HepG2 (cell line): ENCODE measurements around the gene GLB1L. TPM values are rescaled to one million over a fixed set of nuclear protein-coding genes. Genes with fewer than 3 reads are reported as not detected.

Experiments
- ARNTL ChIP-seq: sonication (generic); formaldehyde crosslinking; IDR thresholded peaks from 2 replicates; pipeline ENCODE4 v1.4.0; 2020; ENCODE audit warnings: mild to moderate bottlenecking, missing genetic modification reagents
- EED ChIP-seq: sonication (generic); formaldehyde crosslinking; IDR thresholded peaks from 2 replicates; pipeline ENCODE4 v1.5.0; 2020; ENCODE audit warnings: mild to moderate bottlenecking, missing genetic modification reagents
- HES4 ChIP-seq: sonication (generic); formaldehyde crosslinking; IDR thresholded peaks from 2 replicates; pipeline ENCODE4 v1.9.0; 2021; ENCODE audit warnings: mild to moderate bottlenecking, missing genetic modification reagents, borderline replicate concordance
- KMT2B ChIP-seq: IDR thresholded peaks from 2 replicates; pipeline ENCODE4 v1.6.1; 2016; ENCODE audit warnings: missing genetic modification reagents, missing compliant biosample characterization
- MAZ ChIP-seq, 2 experiments: sonication (generic) in 1 of 2; formaldehyde crosslinking in 1 of 2; IDR thresholded peaks; 2 replicates each; pipeline versions ENCODE4 v1.5.0 to v1.6.1; 2012 to 2020; ENCODE audit warnings: low read depth in 2 of 2, mild to moderate bottlenecking in 2 of 2, borderline replicate concordance in 1 of 2, improper control_type of control experiment in 1 of 2, low read length in 1 of 2, missing genetic modification reagents in 1 of 2, moderate library complexity in 1 of 2
- MTF1 ChIP-seq: sonication (generic); formaldehyde crosslinking; IDR thresholded peaks from 2 replicates; pipeline ENCODE4 v1.5.0; 2020; ENCODE audit warnings: missing genetic modification reagents
- NFIB ChIP-seq: sonication (generic); formaldehyde crosslinking; IDR thresholded peaks from 2 replicates; pipeline ENCODE4 v1.9.0; 2021; ENCODE audit warnings: missing genetic modification reagents, mild to moderate bottlenecking, borderline replicate concordance
- NFIC ChIP-seq: IDR thresholded peaks from 2 replicates; pipeline ENCODE4 v1.6.1; 2012; ENCODE audit warnings: mild to moderate bottlenecking, low read length, inconsistent platforms
- XBP1 ChIP-seq: sonication (generic); formaldehyde crosslinking; IDR thresholded peaks from 2 replicates; pipeline ENCODE4 v1.5.0; 2020; ENCODE audit warnings: missing genetic modification reagents
- ZNF383 ChIP-seq: sonication (generic); formaldehyde crosslinking; IDR thresholded peaks from 2 replicates; pipeline ENCODE4 v1.4.0; 2020; ENCODE audit warnings: missing genetic modification reagents, mild to moderate bottlenecking, borderline replicate concordance
- ZSCAN12 ChIP-seq: sonication (generic); formaldehyde crosslinking; IDR thresholded peaks from 2 replicates; pipeline ENCODE4 v1.9.0; 2021; ENCODE audit warnings: mild to moderate bottlenecking, missing genetic modification reagents
- polyA plus RNA-seq, 8 experiments: library from polyadenylated mRNA; depleted of rRNA in 3 of 8; stranded (reverse) in 7 of 8; unstranded in 1 of 8; fragments of >200 nt; fragmentation: Illumina TruSeq in 4 of 8; extraction: Trizol in 4 of 8; gene quantifications; 2 replicates each; pipeline versions ENCODE4 v1.2.1 to v1.2.3, GENCODE V29; 2011 to 2016; ENCODE audit warnings: low read depth in 4 of 8, missing spikeins in 1 of 8, mixed read lengths in 1 of 8; ENCODE audit not compliant: insufficient read depth in 1 of 8
- total RNA-seq, 5 experiments: library from RNA; depleted of rRNA; stranded (reverse); fragments of >200 nt; fragmentation: Illumina TruSeq; extraction: Trizol; gene quantifications; 2 replicates each; pipeline ENCODE4 v1.2.3, GENCODE V29; 2016; ENCODE audit warnings: low read depth in 1 of 5
- TF ChIP-seq, protein P1 (sequence below): fragments of 450-650 bp; IDR thresholded peaks from 2 replicates; pipeline ENCODE4 v1.6.1; 2016
- TF ChIP-seq, protein P2 (sequence below): sonication (generic); formaldehyde crosslinking; IDR thresholded peaks from 2 replicates; pipeline ENCODE4 v1.4.0; 2020; ENCODE audit warnings: missing genetic modification reagents
- TF ChIP-seq, protein P3 (sequence below): sonication (generic); formaldehyde crosslinking; IDR thresholded peaks from 2 replicates; pipeline ENCODE4 v1.8.0; 2022; ENCODE audit warnings: low read depth, missing genetic modification reagents
- TF ChIP-seq, protein P4 (sequence below): sonication (generic); formaldehyde crosslinking; IDR thresholded peaks from 2 replicates; pipeline ENCODE4 v1.4.0; 2020; ENCODE audit warnings: missing genetic modification reagents

Gene GLB1L
- total and polyA plus RNA-seq, 2 of the 13 experiments (the other 11 are each of a cell fraction or from before 2014, with no cell fraction given), result 6.8 to 7.3 TPM

DNA sequence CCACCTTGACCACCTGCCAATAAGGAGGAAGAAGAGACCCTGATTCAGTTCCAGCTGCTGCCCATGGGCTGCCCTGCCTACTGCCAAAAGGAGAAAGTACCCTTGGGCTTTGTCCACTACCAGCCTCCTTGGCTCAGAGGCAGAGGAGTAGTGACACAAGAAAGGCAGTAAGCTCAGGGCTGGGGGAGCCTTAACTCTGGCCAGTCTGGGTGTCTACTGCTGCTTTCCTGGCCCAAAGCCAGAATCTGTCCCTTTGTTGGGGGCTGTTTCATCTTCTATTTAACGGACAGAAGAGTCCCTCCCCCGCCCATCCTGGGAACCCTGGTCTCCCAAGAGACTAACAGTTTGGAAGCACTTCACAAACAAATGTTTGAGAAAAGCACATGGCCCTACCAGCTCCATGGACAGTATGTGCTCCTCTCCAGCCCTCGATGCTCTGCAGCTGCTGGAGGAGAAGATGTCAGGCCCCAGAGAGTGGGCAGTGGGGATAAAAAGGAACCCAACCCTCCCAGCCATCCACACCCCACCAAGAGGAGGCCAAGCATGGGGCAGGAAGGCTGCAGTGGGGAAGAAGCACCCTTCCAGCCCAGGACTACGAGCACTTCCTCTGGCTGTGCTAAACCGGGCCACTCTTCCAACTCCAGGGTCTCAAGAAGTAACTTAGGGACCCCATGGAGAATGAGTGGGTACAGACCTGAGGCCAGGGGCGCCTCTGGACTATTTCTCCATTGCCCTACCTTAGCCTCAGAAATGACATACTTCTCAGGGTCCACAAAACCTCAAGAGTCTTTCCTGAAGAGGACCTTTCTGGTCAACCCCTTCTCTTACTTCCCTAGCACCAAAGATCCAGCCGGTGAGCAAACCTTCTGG, 17.0 kb downstream of the GLB1L start (continued):
- TF ChIP-seq ZSCAN12 (CRISPR knock-in tag) (no peak), XBP1 (no peak), NFIC (no peak), ZNF383 (CRISPR knock-in tag) (0 out of 2 replicates have a peak, but pooled peaks have one; percentile 22), HES4 (no peak; the same call in 1 of the 2 replicates), EED (0 out of 2 replicates have a peak, but pooled peaks have one; percentile 3), MTF1 (no peak), KMT2B (CRISPR knock-in tag) (0 out of 2 replicates have a peak, but pooled peaks have one; percentile 38), ARNTL (CRISPR knock-in tag) (0 out of 2 replicates have a peak, but pooled peaks have one; percentile 12), MAZ (IDR thresholded peaks at IDR 0.05; ENCODE audit: borderline replicate concordance, low read depth, low read length) (no peak), MAZ (CRISPR knock-in tag; IDR thresholded peaks at IDR 0.05; ENCODE audit: low read depth) (no peak), NFIB (peak; percentile 82; the same call in 1 of the 2 replicates)
- TF ChIP-seq, protein P1, sequence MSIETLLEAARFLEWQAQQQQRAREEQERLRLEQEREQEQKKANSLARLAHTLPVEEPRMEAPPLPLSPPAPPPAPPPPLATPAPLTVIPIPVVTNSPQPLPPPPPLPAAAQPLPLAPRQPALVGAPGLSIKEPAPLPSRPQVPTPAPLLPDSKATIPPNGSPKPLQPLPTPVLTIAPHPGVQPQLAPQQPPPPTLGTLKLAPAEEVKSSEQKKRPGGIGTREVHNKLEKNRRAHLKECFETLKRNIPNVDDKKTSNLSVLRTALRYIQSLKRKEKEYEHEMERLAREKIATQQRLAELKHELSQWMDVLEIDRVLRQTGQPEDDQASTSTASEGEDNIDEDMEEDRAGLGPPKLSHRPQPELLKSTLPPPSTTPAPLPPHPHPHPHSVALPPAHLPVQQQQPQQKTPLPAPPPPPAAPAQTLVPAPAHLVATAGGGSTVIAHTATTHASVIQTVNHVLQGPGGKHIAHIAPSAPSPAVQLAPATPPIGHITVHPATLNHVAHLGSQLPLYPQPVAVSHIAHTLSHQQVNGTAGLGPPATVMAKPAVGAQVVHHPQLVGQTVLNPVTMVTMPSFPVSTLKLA, result no peak
- TF ChIP-seq, protein P2, sequence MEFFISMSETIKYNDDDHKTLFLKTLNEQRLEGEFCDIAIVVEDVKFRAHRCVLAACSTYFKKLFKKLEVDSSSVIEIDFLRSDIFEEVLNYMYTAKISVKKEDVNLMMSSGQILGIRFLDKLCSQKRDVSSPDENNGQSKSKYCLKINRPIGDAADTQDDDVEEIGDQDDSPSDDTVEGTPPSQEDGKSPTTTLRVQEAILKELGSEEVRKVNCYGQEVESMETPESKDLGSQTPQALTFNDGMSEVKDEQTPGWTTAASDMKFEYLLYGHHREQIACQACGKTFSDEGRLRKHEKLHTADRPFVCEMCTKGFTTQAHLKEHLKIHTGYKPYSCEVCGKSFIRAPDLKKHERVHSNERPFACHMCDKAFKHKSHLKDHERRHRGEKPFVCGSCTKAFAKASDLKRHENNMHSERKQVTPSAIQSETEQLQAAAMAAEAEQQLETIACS (CRISPR knock-in tag), result 0 out of 2 replicates have a peak, but pooled peaks have one; percentile 16
- TF ChIP-seq, protein P3, sequence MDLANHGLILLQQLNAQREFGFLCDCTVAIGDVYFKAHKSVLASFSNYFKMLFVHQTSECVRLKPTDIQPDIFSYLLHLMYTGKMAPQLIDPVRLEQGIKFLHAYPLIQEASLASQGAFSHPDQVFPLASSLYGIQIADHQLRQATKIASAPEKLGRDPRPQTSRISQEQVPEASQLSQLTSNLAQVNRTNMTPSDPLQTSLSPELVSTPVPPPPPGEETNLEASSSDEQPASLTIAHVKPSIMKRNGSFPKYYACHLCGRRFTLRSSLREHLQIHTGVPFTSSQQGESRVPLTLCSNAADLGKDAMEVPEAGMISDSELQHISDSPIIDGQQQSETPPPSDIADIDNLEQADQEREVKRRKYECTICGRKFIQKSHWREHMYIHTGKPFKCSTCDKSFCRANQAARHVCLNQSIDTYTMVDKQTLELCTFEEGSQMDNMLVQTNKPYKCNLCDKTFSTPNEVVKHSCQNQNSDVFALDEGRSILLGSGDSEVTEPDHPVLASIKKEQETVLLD (CRISPR knock-in tag), result no peak
- TF ChIP-seq, protein P4, sequence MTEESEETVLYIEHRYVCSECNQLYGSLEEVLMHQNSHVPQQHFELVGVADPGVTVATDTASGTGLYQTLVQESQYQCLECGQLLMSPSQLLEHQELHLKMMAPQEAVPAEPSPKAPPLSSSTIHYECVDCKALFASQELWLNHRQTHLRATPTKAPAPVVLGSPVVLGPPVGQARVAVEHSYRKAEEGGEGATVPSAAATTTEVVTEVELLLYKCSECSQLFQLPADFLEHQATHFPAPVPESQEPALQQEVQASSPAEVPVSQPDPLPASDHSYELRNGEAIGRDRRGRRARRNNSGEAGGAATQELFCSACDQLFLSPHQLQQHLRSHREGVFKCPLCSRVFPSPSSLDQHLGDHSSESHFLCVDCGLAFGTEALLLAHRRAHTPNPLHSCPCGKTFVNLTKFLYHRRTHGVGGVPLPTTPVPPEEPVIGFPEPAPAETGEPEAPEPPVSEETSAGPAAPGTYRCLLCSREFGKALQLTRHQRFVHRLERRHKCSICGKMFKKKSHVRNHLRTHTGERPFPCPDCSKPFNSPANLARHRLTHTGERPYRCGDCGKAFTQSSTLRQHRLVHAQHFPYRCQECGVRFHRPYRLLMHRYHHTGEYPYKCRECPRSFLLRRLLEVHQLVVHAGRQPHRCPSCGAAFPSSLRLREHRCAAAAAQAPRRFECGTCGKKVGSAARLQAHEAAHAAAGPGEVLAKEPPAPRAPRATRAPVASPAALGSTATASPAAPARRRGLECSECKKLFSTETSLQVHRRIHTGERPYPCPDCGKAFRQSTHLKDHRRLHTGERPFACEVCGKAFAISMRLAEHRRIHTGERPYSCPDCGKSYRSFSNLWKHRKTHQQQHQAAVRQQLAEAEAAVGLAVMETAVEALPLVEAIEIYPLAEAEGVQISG (CRISPR knock-in tag), result peak; percentile 41; the same call in 1 of the 2 replicates
- TF ChIP-seq, all 625 proteins: peak for 26
